K562 (cell line): Measurements from ENCODE around the gene ZNF775. TPM values are rescaled to one million over a fixed set of nuclear protein-coding genes. Genes with fewer than 3 reads are reported as not detected.

Experiments used
- ATF1 ChIP-seq, 2 experiments: fragments of 450-650 bp in 1 of 2; IDR thresholded peaks; 2 replicates each; pipeline ENCODE4 v1.6.1; 2016; ENCODE audit warnings: missing compliant biosample characterization in 1 of 2, missing genetic modification characterization in 1 of 2
- BDP1 ChIP-seq: IDR thresholded peaks from 3 replicates; pipeline ENCODE4 v1.6.1; 2011; ENCODE audit not compliant: insufficient read length, insufficient read depth
- BHLHE40 ChIP-seq: IDR thresholded peaks from 2 replicates; pipeline ENCODE4 v1.6.1; 2011; ENCODE audit warnings: low read length, improper control_type of control experiment
- ERF ChIP-seq: fragments of 450-650 bp; formaldehyde crosslinking; IDR thresholded peaks from 2 replicates; pipeline ENCODE4 v1.4.0; 2020; ENCODE audit warnings: mild to moderate bottlenecking, mixed read lengths
- ESRRA ChIP-seq: fragments of 450-650 bp; IDR thresholded peaks from 2 replicates; pipeline ENCODE4 v1.6.1; 2014; ENCODE audit warnings: low read depth, mild to moderate bottlenecking, moderate library complexity, borderline replicate concordance
- EZH2 ChIP-seq: IDR thresholded peaks from 2 replicates; pipeline ENCODE4 v1.6.1; 2012; ENCODE audit warnings: low read depth, mild to moderate bottlenecking, inconsistent platforms, low read length, borderline replicate concordance
- FIP1L1 ChIP-seq: fragments of 200-400 bp; formaldehyde crosslinking; IDR thresholded peaks from 2 replicates; pipeline ENCODE4 v1.6.1; 2018; ENCODE audit warnings: mild to moderate bottlenecking, low read depth, low read length; ENCODE audit not compliant: poor library complexity, severe bottlenecking
- HCFC1 ChIP-seq: IDR thresholded peaks from 2 replicates; pipeline ENCODE4 v1.6.1; 2012; ENCODE audit warnings: low read depth, low read length, improper control_type of control experiment
- MAFK ChIP-seq: IDR thresholded peaks from 2 replicates; pipeline ENCODE4 v1.6.1; 2011; ENCODE audit warnings: low read length, improper control_type of control experiment
- MITF ChIP-seq: IDR thresholded peaks from 2 replicates; pipeline ENCODE4 v1.6.1; 2014; ENCODE audit warnings: antibody characterized with exemption
- PHF21A ChIP-seq: fragments of 450-650 bp; IDR thresholded peaks from 2 replicates; pipeline ENCODE4 v1.6.1; 2017; ENCODE audit warnings: low read depth, borderline replicate concordance
- POLR2H ChIP-seq: IDR thresholded peaks from 2 replicates; pipeline ENCODE4 v1.6.1; 2016; ENCODE audit warnings: missing genetic modification characterization, low read depth, mild to moderate bottlenecking, control low read depth, missing compliant biosample characterization, moderate library complexity
- SIN3A ChIP-seq, 2 experiments: fragments of 150-350 bp in 1 of 2; IDR thresholded peaks; 2 replicates each; pipeline ENCODE4 v1.6.1; 2011 to 2016; ENCODE audit warnings: borderline replicate concordance in 2 of 2, low read depth in 2 of 2, low read length in 2 of 2, mild to moderate bottlenecking in 2 of 2, moderate library complexity in 2 of 2; ENCODE audit not compliant: control insufficient read depth in 1 of 2
- YBX1 ChIP-seq: fragments of 450-650 bp; IDR thresholded peaks from 2 replicates; pipeline ENCODE4 v1.7.1; 2016; ENCODE audit warnings: mild to moderate bottlenecking
- ZBTB1 ChIP-seq: sonication (generic); formaldehyde crosslinking; IDR thresholded peaks from 2 replicates; pipeline ENCODE4 v1.8.1; 2023; ENCODE audit warnings: missing genetic modification reagents, low read depth, mild to moderate bottlenecking, borderline replicate concordance
- polyA plus RNA-seq, 8 experiments: library from polyadenylated mRNA; depleted of rRNA in 4 of 8; stranded (reverse) in 5 of 8; unstranded in 3 of 8; fragments of >200 nt; fragmentation: Nextera tagmentation in 2 of 8; fragmentation: Illumina TruSeq in 1 of 8; extraction: Ambion mirVana in 2 of 8; extraction: Trizol in 1 of 8; gene quantifications; 2 replicates each; pipeline versions ENCODE4 v1.2.1 to v1.2.3, GENCODE V29; 2011 to 2014; ENCODE audit warnings: inconsistent platforms in 1 of 8, missing spikeins in 1 of 8
- total RNA-seq, 7 experiments: library from RNA; depleted of rRNA in 6 of 7; stranded (reverse); fragments of >200 nt in 6 of 7; fragmentation: Illumina TruSeq in 2 of 7; extraction: Trizol in 2 of 7; gene quantifications; 2 replicates each; pipeline versions ENCODE4 v1.2.1 to v1.2.3, GENCODE V29; 2011 to 2021; ENCODE audit warnings: low replicate concordance in 1 of 7
- TF ChIP-seq, protein P1 (sequence below): fragments of 250-450 bp; sonication (Bioruptor Pico); IDR thresholded peaks from 2 replicates; pipeline ENCODE4 v1.8.0; 2022; ENCODE audit warnings: inconsistent platforms, mild to moderate bottlenecking, moderate library complexity, borderline replicate concordance
- TF ChIP-seq, protein P2 (sequence below): fragments of 450-650 bp; IDR thresholded peaks from 2 replicates; pipeline ENCODE4 v1.7.1; 2018; ENCODE audit warnings: mild to moderate bottlenecking, low read depth; ENCODE audit not compliant: partially characterized antibody
- TF ChIP-seq, protein P3 (sequence below): IDR thresholded peaks from 2 replicates; pipeline ENCODE4 v1.6.1; 2011; ENCODE audit warnings: borderline replicate concordance, low read depth, mild to moderate bottlenecking, moderate library complexity, low read length; ENCODE audit not compliant: insufficient read depth, poor library complexity, severe bottlenecking

ZNF775 gene
- total and polyA plus RNA-seq, 9 of the 15 experiments (the other 6 are each of a cell fraction or from before 2014, with no cell fraction given), result 0.04 to 18.7 (median 4.9) TPM

DNA sequence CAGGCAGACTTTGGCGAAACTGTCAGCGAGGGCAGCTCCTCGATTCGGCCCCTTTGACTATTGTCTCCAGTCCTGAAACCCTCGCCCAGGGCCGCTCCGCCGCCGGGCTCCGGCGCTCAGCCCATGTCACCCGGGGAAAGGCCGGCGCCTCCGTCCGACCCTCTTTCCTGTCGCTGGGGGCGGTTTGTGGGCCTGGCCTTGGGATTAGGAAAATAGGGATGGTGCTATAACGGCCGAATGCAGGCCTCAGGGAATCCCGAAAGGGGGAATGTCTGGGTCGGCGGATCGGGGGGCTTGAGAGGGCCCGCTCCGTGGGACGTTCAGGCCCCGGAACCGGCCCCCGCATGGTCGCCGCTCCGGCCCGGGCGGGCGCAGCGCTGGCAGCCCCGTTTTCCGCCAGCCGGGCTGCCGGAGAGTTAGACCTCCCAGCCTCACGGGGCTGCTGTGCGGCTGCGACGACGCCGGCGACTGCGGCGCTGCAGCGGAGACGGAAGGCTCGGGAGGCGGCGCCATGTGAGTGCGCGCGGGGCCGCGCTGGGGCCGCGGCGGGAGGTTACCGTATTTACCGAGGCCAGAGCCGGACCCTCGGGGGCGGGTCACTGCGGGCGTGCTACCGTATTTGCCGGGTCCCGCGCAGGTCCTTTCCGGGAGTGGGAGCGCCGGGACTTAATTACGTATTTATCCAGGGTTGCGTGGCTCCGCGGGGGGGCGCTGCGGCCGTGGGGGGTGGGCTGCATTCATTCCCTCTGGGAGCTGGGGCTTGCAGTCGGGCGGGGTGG, 25.9 kb downstream of the ZNF775 start (continued):
- TF ChIP-seq BDP1, result no peak
- peak; percentile 83 for TF ChIP-seq POLR2H (tag)
- peak; percentile 88 for TF ChIP-seq PHF21A
- peak; percentile 98 for TF ChIP-seq FIP1L1
- TF ChIP-seq ZBTB1 (CRISPR knock-in tag), result no peak; the same call in 1 of the 2 replicates
- TF ChIP-seq ESRRA, result peak; percentile 90
- TF ChIP-seq ERF (CRISPR knock-in tag), result peak; percentile 30; the same call in 1 of the 2 replicates
- TF ChIP-seq MAFK, result peak; percentile 96
- TF ChIP-seq, protein P1, sequence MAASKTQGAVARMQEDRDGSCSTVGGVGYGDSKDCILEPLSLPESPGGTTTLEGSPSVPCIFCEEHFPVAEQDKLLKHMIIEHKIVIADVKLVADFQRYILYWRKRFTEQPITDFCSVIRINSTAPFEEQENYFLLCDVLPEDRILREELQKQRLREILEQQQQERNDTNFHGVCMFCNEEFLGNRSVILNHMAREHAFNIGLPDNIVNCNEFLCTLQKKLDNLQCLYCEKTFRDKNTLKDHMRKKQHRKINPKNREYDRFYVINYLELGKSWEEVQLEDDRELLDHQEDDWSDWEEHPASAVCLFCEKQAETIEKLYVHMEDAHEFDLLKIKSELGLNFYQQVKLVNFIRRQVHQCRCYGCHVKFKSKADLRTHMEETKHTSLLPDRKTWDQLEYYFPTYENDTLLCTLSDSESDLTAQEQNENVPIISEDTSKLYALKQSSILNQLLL (CRISPR knock-in tag), result no peak
- peak; percentile 64 for TF ChIP-seq BHLHE40
- TF ChIP-seq YBX1, result no peak
- TF ChIP-seq, protein P2, sequence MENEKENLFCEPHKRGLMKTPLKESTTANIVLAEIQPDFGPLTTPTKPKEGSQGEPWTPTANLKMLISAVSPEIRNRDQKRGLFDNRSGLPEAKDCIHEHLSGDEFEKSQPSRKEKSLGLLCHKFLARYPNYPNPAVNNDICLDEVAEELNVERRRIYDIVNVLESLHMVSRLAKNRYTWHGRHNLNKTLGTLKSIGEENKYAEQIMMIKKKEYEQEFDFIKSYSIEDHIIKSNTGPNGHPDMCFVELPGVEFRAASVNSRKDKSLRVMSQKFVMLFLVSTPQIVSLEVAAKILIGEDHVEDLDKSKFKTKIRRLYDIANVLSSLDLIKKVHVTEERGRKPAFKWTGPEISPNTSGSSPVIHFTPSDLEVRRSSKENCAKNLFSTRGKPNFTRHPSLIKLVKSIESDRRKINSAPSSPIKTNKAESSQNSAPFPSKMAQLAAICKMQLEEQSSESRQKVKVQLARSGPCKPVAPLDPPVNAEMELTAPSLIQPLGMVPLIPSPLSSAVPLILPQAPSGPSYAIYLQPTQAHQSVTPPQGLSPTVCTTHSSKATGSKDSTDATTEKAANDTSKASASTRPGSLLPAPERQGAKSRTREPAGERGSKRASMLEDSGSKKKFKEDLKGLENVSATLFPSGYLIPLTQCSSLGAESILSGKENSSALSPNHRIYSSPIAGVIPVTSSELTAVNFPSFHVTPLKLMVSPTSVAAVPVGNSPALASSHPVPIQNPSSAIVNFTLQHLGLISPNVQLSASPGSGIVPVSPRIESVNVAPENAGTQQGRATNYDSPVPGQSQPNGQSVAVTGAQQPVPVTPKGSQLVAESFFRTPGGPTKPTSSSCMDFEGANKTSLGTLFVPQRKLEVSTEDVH, result peak; percentile 86
- TF ChIP-seq SIN3A (IDR thresholded peaks at IDR 0.05; ENCODE audit: borderline replicate concordance in 2 of 2, control insufficient read depth in 1 of 2, low read depth in 2 of 2, low read length in 2 of 2), result peak; percentile 92 to 93; a peak in 3 of 4 replicates
- peak; percentile 7; the same call in 1 of the 2 replicates for TF ChIP-seq MITF
- peak; percentile 81 for TF ChIP-seq HCFC1
- TF ChIP-seq, protein P3, sequence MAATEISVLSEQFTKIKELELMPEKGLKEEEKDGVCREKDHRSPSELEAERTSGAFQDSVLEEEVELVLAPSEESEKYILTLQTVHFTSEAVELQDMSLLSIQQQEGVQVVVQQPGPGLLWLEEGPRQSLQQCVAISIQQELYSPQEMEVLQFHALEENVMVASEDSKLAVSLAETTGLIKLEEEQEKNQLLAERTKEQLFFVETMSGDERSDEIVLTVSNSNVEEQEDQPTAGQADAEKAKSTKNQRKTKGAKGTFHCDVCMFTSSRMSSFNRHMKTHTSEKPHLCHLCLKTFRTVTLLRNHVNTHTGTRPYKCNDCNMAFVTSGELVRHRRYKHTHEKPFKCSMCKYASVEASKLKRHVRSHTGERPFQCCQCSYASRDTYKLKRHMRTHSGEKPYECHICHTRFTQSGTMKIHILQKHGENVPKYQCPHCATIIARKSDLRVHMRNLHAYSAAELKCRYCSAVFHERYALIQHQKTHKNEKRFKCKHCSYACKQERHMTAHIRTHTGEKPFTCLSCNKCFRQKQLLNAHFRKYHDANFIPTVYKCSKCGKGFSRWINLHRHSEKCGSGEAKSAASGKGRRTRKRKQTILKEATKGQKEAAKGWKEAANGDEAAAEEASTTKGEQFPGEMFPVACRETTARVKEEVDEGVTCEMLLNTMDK, result peak; percentile 91
- no peak for TF ChIP-seq EZH2
- no peak for TF ChIP-seq ATF1 (CRISPR knock-in tag; IDR thresholded peaks at IDR 0.05)
- peak; percentile 92 for TF ChIP-seq ATF1 (tag; IDR thresholded peaks at IDR 0.05)
